Measurements from ENCODE around the gene CCL22.

CCL22 gene

GRCh38 chr16:57411362-57411976, 52.9 kb downstream of the CCL22 start:
- no peak overlapping the region for H3K4me3 ChIP-seq (ENCODE audit: low read depth, low read length)
- no peak for DNase-seq (ENCODE audit: low read depth, low spot score)
- ChIA-PET POLR2A (no interaction called here), CTCF (interaction anchor here (1.8 to 4.7 kb wide), 2 partner anchors 11 to 110 kb away, joined by 6 to 76 read pairs; no protein-coding TSS in a partner anchor)
- TF ChIP-seq CTCF (IDR thresholded peaks at IDR 0.05; ENCODE audit: insufficient read depth, low read length, missing control alignments) = no peak

GRCh38 chr16:57412584-57412983, 54.0 kb downstream of the CCL22 start:
- H3K4me3 ChIP-seq (ENCODE audit: low read depth, low read length) = no peak overlapping the region
- TF ChIP-seq CTCF (IDR thresholded peaks at IDR 0.05; ENCODE audit: insufficient read depth, low read length, missing control alignments) = no peak
- ChIA-PET CTCF (interaction anchor here (1.2 to 4.7 kb wide), 4 partner anchors 10 to 113 kb away, joined by 3 to 76 read pairs (median 5); no protein-coding TSS in a partner anchor), POLR2A (no interaction called here)
- DNase-seq (ENCODE audit: low read depth, low spot score) = no peak

- no peak for TF ChIP-seq CTCF (IDR thresholded peaks at IDR 0.05; ENCODE audit: insufficient read depth, low read length, missing control alignments)
- H3K4me3 ChIP-seq (ENCODE audit: low read depth, low read length) = no peak overlapping the region
- ChIA-PET CTCF (interaction anchor here (1.2 to 4.7 kb wide), 5 partner anchors 9 to 113 kb away, joined by 3 to 76 read pairs (median 4); no protein-coding TSS in a partner anchor), POLR2A (no interaction called here)
- no peak for DNase-seq (ENCODE audit: low read depth, low spot score)
These were observed 54.7 kb downstream of the CCL22 start for GRCh38 chr16:57413301-57413730.

- ChIA-PET CTCF (interaction anchor here (1.0 to 4.7 kb wide), 4 partner anchors 8 to 112 kb away, joined by 3 to 76 read pairs (median 3); no protein-coding TSS in a partner anchor), POLR2A (no interaction called here)
- no peak overlapping the region for H3K4me3 ChIP-seq (ENCODE audit: low read depth, low read length)
- no peak for DNase-seq (ENCODE audit: low read depth, low spot score)
- no peak for TF ChIP-seq CTCF (IDR thresholded peaks at IDR 0.05; ENCODE audit: insufficient read depth, low read length, missing control alignments)
These were observed 55.1 kb downstream of the CCL22 start for GRCh38 chr16:57413733-57414132.
